GM18502 (cell line): Measurements from ENCODE around the gene AURKAIP1.
"Not testable (repeated sequence)": the region's sequence is repeated elsewhere in the genome, so short reads cannot be mapped to it uniquely, and the experiment has no call there.

Source experiments
- ATAC-seq: cut with Tn5 transposase; IDR thresholded peaks from one replicate; pipeline ENCODE4 v1.9.1; 2021; ENCODE audit warnings: mild to moderate bottlenecking; ENCODE audit not compliant: unreplicated experiment, poor library complexity

AURKAIP1 gene

GRCh38 chr1:1406821-1407635 lies 32.0 kb upstream of the AURKAIP1 start, which contains the start of gene MRPL20:
TSS of gene MRPL20 (minus strand) at chr1:1407293. CDS start at chr1:1407217, 76 bp downstream.
- peak; percentile 89 for ATAC-seq

DNA sequence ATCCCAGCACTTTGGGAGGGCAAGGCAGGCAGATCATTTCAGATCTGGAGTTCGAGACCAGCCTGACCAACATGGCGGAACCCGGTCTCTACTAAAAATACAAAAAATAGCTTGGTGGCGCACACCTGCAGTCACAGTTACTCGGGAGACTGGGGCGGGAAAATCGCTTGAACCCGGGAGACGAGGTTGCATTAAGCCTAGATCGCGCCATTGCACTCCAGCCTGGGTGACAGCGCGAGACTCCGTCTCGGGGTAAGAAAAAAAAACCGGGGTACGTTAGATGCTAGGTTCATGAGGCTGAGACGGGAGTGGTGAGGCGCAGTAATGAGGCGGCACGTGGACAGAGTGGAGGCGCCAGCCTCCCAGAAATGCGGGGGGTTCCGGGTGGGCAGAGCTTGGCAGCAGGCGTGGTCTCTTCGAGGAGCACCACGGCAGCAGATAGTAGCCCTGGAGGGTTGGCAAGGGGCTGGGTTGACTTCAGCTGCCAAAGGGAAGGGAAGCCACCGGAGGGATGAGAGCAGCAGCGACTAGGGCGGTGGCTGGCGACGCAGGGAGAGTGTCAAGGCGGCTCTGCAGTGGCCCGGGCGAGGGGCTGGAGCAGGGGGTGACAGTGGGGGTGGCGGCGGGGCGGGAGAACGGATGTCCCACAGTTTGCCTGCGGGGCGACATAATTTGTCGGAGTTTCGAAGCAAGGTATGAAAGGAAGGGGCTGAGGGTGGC lies 31.3 kb upstream of the AURKAIP1 start:
- ATAC-seq, result no peak

DNA sequence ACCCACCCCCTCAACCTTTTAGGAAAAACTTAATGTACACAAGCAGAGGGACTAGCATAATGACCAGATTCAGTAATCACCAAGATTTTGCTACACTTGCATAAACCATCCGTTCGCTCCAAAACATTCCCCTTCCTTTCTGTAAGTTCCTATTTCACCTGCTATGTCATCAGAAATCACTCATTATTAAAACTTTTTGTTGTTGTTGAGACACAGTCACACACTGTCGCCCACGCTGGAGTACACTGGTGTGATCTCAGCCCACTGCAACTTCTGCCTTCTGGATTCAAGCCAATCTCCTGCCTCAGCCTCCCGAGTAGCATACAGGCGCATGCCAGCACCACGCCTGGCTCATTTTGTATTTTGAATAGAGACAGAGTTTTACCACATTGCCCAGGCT lies 28.6 kb upstream of the AURKAIP1 start:
- ATAC-seq, result no peak

GRCh38 chr1:1402901-1403392 lies 27.9 kb upstream of the AURKAIP1 start:
- not testable (repeated sequence) for ATAC-seq

GRCh38 chr1:1402072-1402900 lies 27.3 kb upstream of the AURKAIP1 start:
- ATAC-seq, result no peak

DNA sequence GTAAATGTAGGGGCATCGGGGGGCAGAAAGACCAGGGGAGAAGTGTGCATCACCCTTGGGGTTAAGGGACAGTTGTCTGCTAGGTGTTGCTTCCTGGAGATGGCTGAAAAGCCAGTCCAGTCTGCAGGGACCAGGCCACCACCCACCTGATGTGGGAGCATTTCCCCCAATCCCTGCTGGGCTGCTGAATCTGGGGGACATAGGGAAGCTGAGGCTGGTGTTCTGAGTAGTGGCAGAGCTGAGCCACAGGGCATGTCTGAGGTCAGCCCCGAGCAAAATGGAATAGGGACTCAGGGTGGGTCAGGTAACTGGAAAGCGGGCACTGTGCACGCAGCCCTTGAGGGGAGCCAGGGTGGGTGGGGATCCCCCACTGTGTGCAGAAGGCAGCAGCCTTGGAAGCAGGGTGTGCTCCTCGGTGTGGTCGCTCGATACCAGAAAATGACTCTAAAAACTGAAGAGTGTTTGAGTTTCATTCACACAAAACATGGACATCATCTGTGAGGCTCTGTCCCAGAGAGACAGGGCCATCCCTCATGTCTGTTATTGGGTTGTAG lies 26.5 kb upstream of the AURKAIP1 start:
- ATAC-seq, result no peak

DNA sequence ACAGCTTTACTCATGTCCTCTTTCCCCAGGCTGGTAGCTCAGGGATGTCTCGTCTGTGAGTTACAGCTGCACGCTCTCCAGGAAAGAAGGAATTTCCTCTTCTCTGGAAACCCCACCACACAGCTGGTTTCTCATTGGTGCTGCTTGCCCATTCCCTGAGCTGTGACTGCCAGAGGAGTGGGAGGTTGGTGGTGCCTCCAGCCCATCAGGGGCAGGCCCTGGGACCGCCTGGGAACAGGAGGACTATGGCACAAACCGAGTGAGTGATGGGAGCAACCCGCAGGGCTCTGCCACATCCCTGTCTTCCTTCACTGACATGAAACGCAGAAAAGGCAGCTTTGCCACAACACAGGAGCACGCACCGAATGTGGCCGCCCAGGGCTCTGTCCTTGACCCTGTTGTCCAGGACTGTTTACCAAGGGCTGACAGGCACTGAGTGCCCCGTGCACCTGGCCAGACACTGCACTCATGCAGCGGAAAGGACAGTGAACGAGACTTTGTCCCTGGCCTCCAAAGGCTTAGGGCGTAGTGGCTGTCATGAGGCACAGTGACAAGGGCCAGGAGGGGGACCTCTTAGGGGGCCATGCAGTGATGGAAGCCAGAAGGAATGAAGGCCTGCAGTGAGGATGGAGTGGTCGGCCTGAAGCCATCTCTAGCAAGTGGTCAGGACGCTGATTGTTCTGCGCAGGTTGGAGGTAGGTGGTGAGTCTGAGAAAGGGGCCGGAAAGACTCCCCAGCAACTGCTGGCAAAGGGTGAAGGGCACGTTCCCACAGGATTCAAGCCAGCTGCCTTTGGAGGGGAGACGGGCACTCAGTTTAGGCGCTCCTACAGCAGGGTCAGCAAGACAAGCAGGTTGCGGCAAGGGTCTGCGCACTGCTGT lies 25.8 kb upstream of the AURKAIP1 start:
- ATAC-seq, result no peak

GRCh38 chr1:1399872-1400575 lies 25.0 kb upstream of the AURKAIP1 start:
- no peak for ATAC-seq

DNA sequence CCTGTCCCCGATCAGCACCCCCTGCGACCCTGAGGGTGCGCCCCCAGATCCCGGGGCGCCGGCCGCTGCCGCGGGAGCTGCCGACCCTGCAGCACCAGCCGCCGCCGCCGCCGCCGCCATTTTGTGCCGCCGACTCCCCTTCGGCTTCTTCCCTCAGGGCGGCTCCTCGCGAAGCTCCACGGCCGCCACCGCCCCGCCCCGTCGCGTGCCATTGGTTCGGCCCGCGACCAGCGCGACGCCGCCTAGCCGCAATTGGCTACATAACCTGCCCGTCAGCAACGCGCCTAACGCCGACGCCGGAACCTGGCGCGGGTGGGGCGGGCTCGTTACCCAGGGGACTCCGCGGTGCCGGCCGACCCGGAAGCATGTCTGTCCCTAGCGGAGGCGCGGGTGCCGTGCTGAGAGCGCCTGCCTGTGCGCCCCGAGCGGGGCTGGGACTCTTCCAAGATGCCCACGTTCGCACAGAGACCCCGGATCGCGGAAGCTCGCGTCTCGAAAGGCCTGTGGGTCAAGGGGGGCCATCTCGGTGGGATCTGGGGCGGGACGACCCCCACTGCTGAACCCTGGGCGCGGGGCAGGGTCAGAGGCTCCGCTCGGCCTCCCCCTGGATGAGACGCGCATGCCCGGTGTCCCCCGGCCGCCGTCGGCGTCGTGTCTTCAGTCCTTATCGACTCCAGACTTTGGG lies 24.3 kb upstream of the AURKAIP1 start, which contains the start of gene CCNL2:
Gene CCNL2, minus strand, starts transcription at position 149 of the 685 bp plus-strand sequence. Its CDS starts 29 bp downstream, at position 120.
- peak; percentile 94 for ATAC-seq

DNA sequence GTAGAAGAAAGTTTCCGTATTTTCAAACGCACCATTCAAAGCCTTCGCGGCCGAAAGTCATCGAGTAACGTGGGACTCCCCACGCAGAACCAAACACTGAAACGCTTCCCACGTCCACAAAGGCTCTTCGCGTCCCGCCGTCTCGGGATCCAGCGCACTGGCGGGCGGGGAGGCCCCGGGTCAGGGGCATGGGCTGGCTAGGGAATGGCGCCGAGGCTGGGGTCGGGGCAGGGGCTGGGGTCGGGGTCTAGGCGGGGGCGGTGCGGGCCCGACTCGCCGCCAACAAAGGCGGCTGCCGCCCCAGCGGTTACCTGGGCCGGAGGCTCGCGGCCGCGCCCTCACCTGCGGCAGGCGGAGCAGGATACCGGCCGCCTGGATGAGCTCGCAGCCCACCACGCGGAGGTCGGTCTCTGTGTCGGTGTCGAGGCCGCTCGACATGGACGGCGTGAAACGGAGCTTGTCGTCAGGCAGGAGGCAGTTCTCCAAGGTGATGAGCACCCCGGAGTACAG lies 23.7 kb upstream of the AURKAIP1 start:
- peak; percentile 22 for ATAC-seq

GRCh38 chr1:1397839-1398523 lies 23.0 kb upstream of the AURKAIP1 start:
- ATAC-seq, result no peak

- no peak for ATAC-seq
Measured at GRCh38 chr1:1395166-1395565, 20.2 kb upstream of the AURKAIP1 start.

- no peak for ATAC-seq
Measured at GRCh38 chr1:1394116-1394515, 19.1 kb upstream of the AURKAIP1 start.

DNA sequence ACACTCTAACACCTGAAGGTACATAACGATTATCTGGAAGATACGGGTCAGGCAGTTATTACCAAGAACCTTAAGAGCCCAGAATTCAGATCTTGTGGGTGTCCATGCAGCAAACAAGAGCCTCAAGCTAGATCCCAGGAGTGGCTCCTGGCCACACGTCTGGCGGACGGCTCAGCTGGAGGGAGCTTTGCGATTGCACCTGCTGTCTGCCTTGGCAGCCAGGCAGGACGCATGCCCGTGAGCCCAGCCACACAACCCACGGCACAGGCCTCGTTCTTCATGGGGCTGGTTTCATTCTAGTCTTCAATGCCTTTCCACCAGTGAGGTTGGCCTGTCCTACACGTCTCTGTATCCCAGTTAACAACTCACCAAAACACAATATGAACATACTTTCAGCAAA lies 18.4 kb upstream of the AURKAIP1 start:
- no peak for ATAC-seq

GRCh38 chr1:1393014-1393413 lies 18.0 kb upstream of the AURKAIP1 start:
- ATAC-seq, result no peak

DNA sequence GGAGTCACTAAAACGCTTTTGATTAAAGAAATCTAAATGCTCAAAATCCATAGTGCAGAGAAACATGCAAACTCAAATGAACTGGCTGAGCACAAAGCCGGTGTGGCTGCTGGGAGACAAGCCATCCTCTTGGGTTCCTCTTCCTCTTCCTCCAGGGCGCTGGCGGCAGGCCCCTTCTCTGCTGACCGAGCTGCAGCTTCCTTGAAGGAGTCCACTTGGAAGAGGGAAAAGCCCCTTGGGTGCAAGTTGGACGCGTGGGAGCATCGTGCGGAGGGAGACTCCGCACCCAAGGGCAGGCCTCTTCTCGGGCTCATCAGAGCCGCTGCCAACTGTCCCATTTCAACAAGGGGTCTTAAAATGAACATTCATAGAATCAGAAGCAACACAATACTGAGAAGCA lies 16.2 kb upstream of the AURKAIP1 start:
- ATAC-seq, result no peak

GRCh38 chr1:1390675-1391074 lies 15.7 kb upstream of the AURKAIP1 start:
- no peak for ATAC-seq
